ENCODE data around the gene MAGIX. TPM values are rescaled to one million over a fixed set of nuclear protein-coding genes. Genes with fewer than 3 reads are reported as not detected.

Gene MAGIX
- total and polyA plus RNA-seq, 2 of the 4 experiments (the other 2 are of a cell fraction), result 0.72 to 1.1 TPM

- no peak overlapping the region for H4K91ac ChIP-seq (ENCODE audit: insufficient read depth, low read depth, low read length)
- no peak overlapping the region for H2BK15ac ChIP-seq (ENCODE audit: low read depth, low read length)
- no peak overlapping the region for H3K4ac ChIP-seq (ENCODE audit: low read depth, low read length)
- peaks cover 2% of the 10 kb centered on the region; the same call in 1 of the 2 replicates for H3K27me3 ChIP-seq (ENCODE audit: control insufficient read depth, insufficient read depth, low read length)
- no peak overlapping the region for H4K5ac ChIP-seq (ENCODE audit: low read depth, low read length)
- CTCF ChIA-PET, result no interaction called here
- no peaks in the 10 kb centered on the region for H3K36me3 ChIP-seq (ENCODE audit: control insufficient read depth, insufficient read depth, low read length)
- H3K4me1 ChIP-seq (ENCODE audit: control insufficient read depth, insufficient read depth, low read length), result no peaks in the 10 kb centered on the region
- DNase-seq (no peak), ATAC-seq (ENCODE audit: low read depth) (no peak)
- intact Hi-C loops (cut with micrococcal nuclease), result no loop called here
- no peak overlapping the region for H3K14ac ChIP-seq (replicated peaks; ENCODE audit: low read depth, low read length)
- no peaks in the 10 kb centered on the region for H3K9me1 ChIP-seq (ENCODE audit: insufficient read depth, low read length)
- POLR2A ChIA-PET (ENCODE audit: unreplicated experiment), result no interaction called here
- no peak overlapping the region for H3K27ac ChIP-seq (ENCODE audit: insufficient read depth, low read length)
- BruUV-seq (replicated peaks), result no TSS peak
- no peak overlapping the region for H2AK9ac ChIP-seq (replicated peaks; ENCODE audit: low read depth, low read length, poor library complexity)
- WGBS, 2 experiments (ENCODE audit: extremely low coverage in 2 of 2, insufficient read length in 1 of 2), result no CpG with 5 or more reads among the region's 2 CpGs
- H2BK5ac ChIP-seq (ENCODE audit: low read depth, low read length, poor library complexity, severe bottlenecking), result no peak overlapping the region
- in situ Hi-C loops (cut with MboI; ENCODE audit: low sequenced_read_pairs), result no loop called here
- no peak overlapping the region for H2BK20ac ChIP-seq (ENCODE audit: low read depth, low read length)
- no peak overlapping the region for H3K56ac ChIP-seq (ENCODE audit: extremely low read depth, insufficient read depth, low read length)
- H2AFZ ChIP-seq (replicated peaks; ENCODE audit: low read length, poor library complexity), result no peak overlapping the region
- H4K20me1 ChIP-seq (ENCODE audit: insufficient read depth, low read length), result no peaks in the 10 kb centered on the region
- dilution Hi-C loops (cut with HindIII; ENCODE audit: low sequenced_read_pairs, unreplicated experiment), result no loop called here
- H3K9ac ChIP-seq (ENCODE audit: low read depth, low read length), result no peak overlapping the region
- TF ChIP-seq SMC3 (IDR thresholded peaks at IDR 0.05; ENCODE audit: low read depth, low read length), result no peak
- no peak for TF ChIP-seq MXI1 (IDR thresholded peaks at IDR 0.05; ENCODE audit: borderline replicate concordance, low read depth, low read length)
- no peak for TF ChIP-seq RFX5 (IDR thresholded peaks at IDR 0.05; ENCODE audit: low read depth, low read length)
- no peak for TF ChIP-seq BHLHE40 (IDR thresholded peaks at IDR 0.05; ENCODE audit: low read depth, low read length)
- no peak for TF ChIP-seq CEBPB (IDR thresholded peaks at IDR 0.05; ENCODE audit: low read depth, low read length)
- no peak for TF ChIP-seq MAZ (IDR thresholded peaks at IDR 0.05; ENCODE audit: borderline replicate concordance, low read depth, low read length)
- no peak for TF ChIP-seq FOS (IDR thresholded peaks at IDR 0.05; ENCODE audit: low read depth, low read length)
- TF ChIP-seq, protein P1, sequence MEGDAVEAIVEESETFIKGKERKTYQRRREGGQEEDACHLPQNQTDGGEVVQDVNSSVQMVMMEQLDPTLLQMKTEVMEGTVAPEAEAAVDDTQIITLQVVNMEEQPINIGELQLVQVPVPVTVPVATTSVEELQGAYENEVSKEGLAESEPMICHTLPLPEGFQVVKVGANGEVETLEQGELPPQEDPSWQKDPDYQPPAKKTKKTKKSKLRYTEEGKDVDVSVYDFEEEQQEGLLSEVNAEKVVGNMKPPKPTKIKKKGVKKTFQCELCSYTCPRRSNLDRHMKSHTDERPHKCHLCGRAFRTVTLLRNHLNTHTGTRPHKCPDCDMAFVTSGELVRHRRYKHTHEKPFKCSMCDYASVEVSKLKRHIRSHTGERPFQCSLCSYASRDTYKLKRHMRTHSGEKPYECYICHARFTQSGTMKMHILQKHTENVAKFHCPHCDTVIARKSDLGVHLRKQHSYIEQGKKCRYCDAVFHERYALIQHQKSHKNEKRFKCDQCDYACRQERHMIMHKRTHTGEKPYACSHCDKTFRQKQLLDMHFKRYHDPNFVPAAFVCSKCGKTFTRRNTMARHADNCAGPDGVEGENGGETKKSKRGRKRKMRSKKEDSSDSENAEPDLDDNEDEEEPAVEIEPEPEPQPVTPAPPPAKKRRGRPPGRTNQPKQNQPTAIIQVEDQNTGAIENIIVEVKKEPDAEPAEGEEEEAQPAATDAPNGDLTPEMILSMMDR (conservative IDR thresholded peaks at IDR 0.05; ENCODE audit: low read depth, low read length), result no peak
- no peak for TF ChIP-seq POLR2A (IDR thresholded peaks at IDR 0.05; ENCODE audit: low read depth, low read length)
- TF ChIP-seq RAD21 (IDR thresholded peaks at IDR 0.05; ENCODE audit: low read length), result no peak
- no peak for TF ChIP-seq CHD1 (IDR thresholded peaks at IDR 0.05; ENCODE audit: low read depth, low read length)
- TF ChIP-seq MAFK (IDR thresholded peaks at IDR 0.05; ENCODE audit: low read depth, low read length), result no peak
- TF ChIP-seq, protein P2, sequence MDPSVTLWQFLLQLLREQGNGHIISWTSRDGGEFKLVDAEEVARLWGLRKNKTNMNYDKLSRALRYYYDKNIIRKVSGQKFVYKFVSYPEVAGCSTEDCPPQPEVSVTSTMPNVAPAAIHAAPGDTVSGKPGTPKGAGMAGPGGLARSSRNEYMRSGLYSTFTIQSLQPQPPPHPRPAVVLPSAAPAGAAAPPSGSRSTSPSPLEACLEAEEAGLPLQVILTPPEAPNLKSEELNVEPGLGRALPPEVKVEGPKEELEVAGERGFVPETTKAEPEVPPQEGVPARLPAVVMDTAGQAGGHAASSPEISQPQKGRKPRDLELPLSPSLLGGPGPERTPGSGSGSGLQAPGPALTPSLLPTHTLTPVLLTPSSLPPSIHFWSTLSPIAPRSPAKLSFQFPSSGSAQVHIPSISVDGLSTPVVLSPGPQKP (IDR thresholded peaks at IDR 0.05; ENCODE audit: borderline replicate concordance, low read depth, low read length), result no peak
- TF ChIP-seq NFE2L2 (IDR thresholded peaks at IDR 0.05; ENCODE audit: low read depth, low read length), result no peak
- TF ChIP-seq USF2 (IDR thresholded peaks at IDR 0.05; ENCODE audit: low read depth, low read length), result no peak
- no peak for TF ChIP-seq RCOR1 (IDR thresholded peaks at IDR 0.05; ENCODE audit: insufficient replicate concordance, low read length)
- H2BK120ac ChIP-seq (ENCODE audit: low read depth, low read length), result no peak overlapping the region
- no peak overlapping the region for H2AK5ac ChIP-seq (ENCODE audit: low read depth, low read length)
- no peak overlapping the region for H4K8ac ChIP-seq (ENCODE audit: low read depth in 2 of 2, low read length in 2 of 2)
- peaks cover 4% of the 10 kb centered on the region for H3K9me3 ChIP-seq (ENCODE audit: control insufficient read depth, insufficient read depth, low read length)
- H3K23ac ChIP-seq (ENCODE audit: low read depth, low read length), result no peak overlapping the region
- H3K79me1 ChIP-seq (ENCODE audit: low read depth in 1 of 2, low read length in 2 of 2), result no peaks in the 10 kb centered on the region
- H3K4me3 ChIP-seq (ENCODE audit: insufficient read depth, low read depth, low read length), result no peak overlapping the region
- no peak overlapping the region for H3K18ac ChIP-seq (ENCODE audit: low read depth, low read length)
- H3K4me2 ChIP-seq (ENCODE audit: low read depth, low read length), result no peak overlapping the region
These were observed 49.7 kb downstream of the MAGIX start for GRCh38 chrX:49212209-49212608.
